HCT116 (cell line): ENCODE results near the gene DIAPH3.

ENCODE experiments used
- ATF3 ChIP-seq: IDR thresholded peaks from 2 replicates; pipeline ENCODE4 v1.6.1; 2012
- CTCF ChIP-seq, 3 experiments: fragments of 200-600 bp in 1 of 3; sonication (generic) in 1 of 3; IDR thresholded peaks in 2 of 3; conservative IDR thresholded peaks in 1 of 3; 2 replicates each; pipeline ENCODE4 v1.5.1; 2012 to 2017; ENCODE audit warnings: low read depth in 2 of 3, low read length in 2 of 3, antibody characterized with exemption in 1 of 3, borderline replicate concordance in 1 of 3, control low read depth in 1 of 3, mild to moderate bottlenecking in 1 of 3, mixed read lengths in 1 of 3, mixed run types in 1 of 3, moderate library complexity in 1 of 3; ENCODE audit not compliant: insufficient read depth in 1 of 3
- POLR2A ChIP-seq: IDR thresholded peaks from 2 replicates; pipeline ENCODE4 v1.7.0; 2011; ENCODE audit warnings: borderline replicate concordance; ENCODE audit not compliant: insufficient read depth, insufficient read length; ENCODE audit errors: extremely low read depth
- POLR2AphosphoS5 ChIP-seq: IDR thresholded peaks from 2 replicates; pipeline ENCODE4 v1.6.1; 2011; ENCODE audit warnings: mild to moderate bottlenecking, low read depth, low read length, moderate library complexity
- RAD21 ChIP-seq: IDR thresholded peaks from 2 replicates; pipeline ENCODE4 v1.6.1; 2012; ENCODE audit warnings: low read depth, mild to moderate bottlenecking
- REST ChIP-seq: IDR thresholded peaks from 2 replicates; pipeline ENCODE4 v1.6.1; 2012; ENCODE audit warnings: low read depth
- ZBTB33 ChIP-seq: IDR thresholded peaks from 2 replicates; pipeline ENCODE4 v1.6.1; 2011; ENCODE audit warnings: mild to moderate bottlenecking, low read length, moderate library complexity; ENCODE audit not compliant: insufficient replicate concordance; ENCODE audit errors: extremely low read depth
- ZNF274 ChIP-seq: fragments of 200-500 bp; sonication (Bioruptor generic); IDR thresholded peaks from 2 replicates; pipeline ENCODE4 v1.6.1; 2014; ENCODE audit warnings: mild to moderate bottlenecking, low read depth, low read length, inconsistent platforms

GRCh38 chr13:59631271-59631670 is 532.5 kb downstream of the DIAPH3 start:
- no peak for TF ChIP-seq RAD21
- TF ChIP-seq CTCF (IDR thresholded peaks at IDR 0.05 in 2 of 3, conservative IDR thresholded peaks at IDR 0.05 in 1 of 3; ENCODE audit: borderline replicate concordance in 1 of 3, insufficient read depth in 1 of 3, low read depth in 2 of 3, low read length in 2 of 3) = no peak
- no peak for TF ChIP-seq REST
- TF ChIP-seq POLR2A = no peak
- no peak for TF ChIP-seq POLR2AphosphoS5
- TF ChIP-seq ZNF274 = no peak
- TF ChIP-seq ZBTB33 = no peak
- no peak for TF ChIP-seq ATF3
